IPS-18c (cell line): ENCODE results near the gene EFHD1.

ENCODE experiments used
- H3K4me3 ChIP-seq: 2 replicates; pipeline ENCODE4 v1.7.0; 2013; ENCODE audit warnings: low read depth, mild to moderate bottlenecking, low read length, moderate library complexity; ENCODE audit not compliant: insufficient read depth
- H3K9me3 ChIP-seq: one replicate; pipeline ENCODE4 v1.6.1; 2013; ENCODE audit warnings: mild to moderate bottlenecking, low read length, moderate library complexity; ENCODE audit not compliant: control insufficient read depth, insufficient read depth

Gene EFHD1

DNA sequence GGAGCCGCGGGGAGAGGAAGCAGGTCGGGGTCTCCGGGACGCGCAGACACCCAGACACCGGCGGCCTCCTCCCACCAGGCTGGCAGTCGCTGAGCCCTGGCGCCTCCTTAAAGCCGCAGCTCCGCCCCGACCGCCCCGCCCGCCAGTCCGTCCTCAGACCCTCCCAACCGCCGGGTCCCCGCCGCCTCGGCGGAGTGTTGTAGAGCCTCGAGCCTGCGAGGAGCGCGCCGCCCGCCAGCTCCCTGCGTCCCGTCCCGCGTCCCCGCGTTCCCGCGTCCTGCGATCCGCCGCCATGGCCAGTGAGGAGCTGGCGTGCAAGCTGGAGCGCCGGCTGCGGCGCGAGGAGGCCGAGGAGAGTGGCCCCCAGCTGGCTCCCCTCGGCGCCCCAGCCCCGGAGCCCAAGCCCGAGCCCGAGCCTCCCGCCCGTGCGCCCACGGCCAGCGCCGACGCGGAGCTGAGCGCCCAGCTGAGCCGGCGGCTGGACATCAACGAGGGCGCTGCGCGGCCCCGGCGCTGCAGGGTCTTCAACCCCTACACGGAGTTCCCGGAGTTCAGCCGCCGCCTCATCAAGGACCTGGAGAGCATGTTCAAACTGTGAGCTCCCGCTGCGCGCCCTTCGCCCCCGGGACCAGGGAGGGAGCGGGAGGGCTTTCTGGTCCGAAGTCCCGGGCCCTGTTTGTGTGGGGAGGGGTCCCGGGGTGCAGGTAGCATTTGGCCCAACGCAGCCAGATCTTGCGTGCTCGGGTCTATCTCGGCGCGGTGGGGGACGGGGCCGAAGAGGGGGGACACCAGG lies at the start of gene EFHD1:
Gene EFHD1, plus strand, starts transcription at position 192 of the 793 bp plus-strand sequence. Its CDS starts 101 bp downstream, at position 293.
- Histone ChIP-seq H3K9me3 (peaks cover 2% of the 10 kb centered on the region), H3K4me3 (peak within 1 kb of the TSS; percentile 69)

DNA sequence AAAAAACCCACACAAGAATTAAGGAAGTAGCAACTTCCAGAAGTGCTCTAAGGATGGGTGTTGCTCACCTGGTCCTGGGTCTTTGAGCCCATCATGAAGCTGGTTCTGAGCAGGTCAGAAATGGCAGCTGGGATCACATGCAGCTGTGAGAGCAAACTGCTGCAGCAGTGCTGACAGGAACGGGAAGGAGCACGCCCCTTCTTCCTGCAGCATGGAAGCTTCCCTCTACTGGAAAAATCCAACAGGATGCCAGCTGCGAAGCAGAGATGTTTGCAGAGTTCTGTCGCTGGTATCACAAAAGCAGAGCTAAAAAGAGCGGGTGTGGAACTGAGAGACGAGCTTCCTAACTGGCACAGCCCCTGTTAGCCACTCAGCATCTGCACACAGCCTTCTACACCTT lies 49.2 kb upstream of the EFHD1 start:
- no peaks in the 10 kb centered on the region for H3K9me3 ChIP-seq
- no peak overlapping the region for H3K4me3 ChIP-seq

DNA sequence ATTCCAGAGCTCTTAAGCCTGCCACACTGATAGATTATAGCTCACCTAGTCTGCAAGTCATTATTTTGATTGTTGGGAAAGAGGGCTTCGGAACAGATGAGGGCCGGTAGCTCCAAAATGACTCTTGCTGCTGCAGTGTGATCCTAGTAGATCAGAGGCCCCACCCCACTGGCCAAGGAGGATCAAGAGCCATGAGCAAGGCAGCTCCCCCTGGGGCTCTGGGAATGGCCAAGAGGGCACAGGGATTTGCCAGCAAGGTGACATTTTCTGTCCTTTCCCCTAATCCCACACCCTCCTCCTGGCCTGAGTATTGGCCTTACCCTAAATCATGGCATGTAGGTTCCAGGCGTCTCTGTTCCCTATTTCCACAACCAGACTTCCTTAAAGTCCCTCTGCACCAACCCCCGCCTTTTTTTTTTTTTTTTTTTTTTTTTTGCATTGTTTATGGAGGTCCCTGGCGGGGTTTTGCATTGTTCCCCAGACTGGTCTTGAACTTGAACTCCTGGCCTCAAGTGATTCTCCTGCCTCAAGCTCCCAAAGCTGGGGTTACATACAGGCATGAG lies 46.4 kb upstream of the EFHD1 start:
- H3K4me3 ChIP-seq: no peak overlapping the region
- H3K9me3 ChIP-seq: no peaks in the 10 kb centered on the region

DNA sequence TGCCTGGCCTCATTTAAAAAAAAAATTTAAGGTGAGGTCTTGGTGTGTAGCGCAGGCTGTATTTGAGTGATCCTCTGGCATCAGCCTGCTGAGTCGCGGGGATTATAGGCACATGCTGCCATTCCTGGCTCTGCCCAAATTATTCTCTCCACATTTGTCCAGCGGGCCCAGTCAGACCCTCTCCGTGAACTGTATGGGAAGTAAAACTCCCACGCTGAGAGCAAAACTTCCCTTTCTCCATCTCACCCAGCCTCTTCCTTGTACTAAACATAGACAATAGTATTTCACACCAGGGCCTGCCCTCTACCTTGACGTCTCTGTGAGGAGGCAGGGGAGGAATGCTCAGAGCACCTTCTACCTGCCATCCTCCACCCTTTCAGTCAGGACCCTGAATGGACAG lies 45.9 kb upstream of the EFHD1 start:
- Histone ChIP-seq H3K9me3 (no peaks in the 10 kb centered on the region), H3K4me3 (no peak overlapping the region)

GRCh38 chr2:232588031-232588430 lies 45.4 kb upstream of the EFHD1 start:
- H3K9me3 ChIP-seq: no peaks in the 10 kb centered on the region
- H3K4me3 ChIP-seq: no peak overlapping the region

DNA sequence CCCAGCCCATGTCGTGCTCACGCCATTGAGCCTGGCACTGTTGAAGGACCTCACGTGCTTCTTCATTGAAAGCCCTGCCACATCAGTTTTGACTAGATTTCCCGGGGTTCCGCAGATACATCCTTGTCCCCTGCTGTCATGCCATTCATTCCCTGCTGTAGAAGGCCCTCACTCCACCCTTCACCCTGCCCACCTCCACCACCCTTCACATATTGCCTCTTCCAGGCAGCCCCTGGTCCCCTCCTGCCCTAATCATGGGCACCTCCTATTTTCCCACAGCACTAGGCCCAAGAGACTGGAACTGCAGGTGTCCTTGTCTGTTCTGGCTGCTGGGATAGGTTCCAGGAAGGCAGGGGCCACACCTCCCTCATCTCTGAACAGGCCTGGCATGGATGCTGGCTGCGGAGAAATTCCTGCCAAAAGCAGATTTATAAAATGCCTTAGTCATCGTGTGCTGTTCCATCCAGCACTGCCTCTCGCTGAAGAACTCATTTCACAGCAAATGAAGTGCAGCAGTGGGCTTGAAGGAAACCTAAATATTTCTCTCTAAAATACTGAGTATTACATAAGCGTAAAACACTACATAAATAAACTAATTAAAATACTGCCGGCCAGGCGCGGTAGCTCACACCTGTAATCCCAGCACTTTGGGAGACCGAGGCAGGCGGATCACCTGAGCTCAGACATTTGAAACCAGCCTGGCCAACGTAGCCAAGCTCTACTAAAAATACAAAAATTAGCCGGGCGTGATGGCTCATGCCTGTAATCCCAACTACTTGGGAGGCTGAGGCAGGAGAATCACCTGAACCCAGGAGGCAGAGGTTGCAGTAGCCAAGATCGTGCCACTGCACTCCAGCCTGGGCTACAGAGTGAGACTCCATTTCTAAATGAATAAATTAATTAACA lies 44.5 kb upstream of the EFHD1 start:
- Histone ChIP-seq H3K4me3 (no peak overlapping the region), H3K9me3 (no peaks in the 10 kb centered on the region)

DNA sequence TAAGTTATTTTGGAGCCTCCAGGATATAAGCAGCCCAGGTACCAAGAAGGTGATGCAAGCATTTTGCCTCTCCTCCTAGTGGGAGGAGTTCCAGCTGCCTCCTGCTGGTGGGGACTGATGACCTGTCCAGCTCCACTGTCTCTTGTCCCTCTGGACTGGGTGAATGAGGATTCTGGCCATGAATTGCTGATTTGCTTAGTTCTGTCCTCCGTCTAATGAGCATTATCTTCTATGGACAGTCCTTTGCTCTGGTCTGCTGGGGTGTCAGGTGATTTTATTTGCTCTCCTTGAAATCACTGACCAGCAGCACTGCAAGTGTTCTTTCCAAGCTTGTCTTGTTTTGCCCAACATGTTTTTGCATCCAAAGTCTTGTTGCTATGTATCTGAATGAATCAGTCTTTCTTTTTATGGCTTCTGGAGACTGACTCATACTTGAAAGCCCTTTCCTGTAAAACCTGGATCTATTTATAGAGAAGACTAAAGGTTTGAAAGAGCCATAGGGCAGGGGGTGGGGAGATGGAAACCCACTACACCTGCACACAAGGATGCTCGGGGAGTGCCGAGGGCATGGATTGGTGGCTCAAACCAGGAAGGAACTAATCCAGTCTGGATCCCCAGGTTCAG lies 40.5 kb upstream of the EFHD1 start:
- Histone ChIP-seq H3K4me3 (no peak overlapping the region), H3K9me3 (no peaks in the 10 kb centered on the region)

DNA sequence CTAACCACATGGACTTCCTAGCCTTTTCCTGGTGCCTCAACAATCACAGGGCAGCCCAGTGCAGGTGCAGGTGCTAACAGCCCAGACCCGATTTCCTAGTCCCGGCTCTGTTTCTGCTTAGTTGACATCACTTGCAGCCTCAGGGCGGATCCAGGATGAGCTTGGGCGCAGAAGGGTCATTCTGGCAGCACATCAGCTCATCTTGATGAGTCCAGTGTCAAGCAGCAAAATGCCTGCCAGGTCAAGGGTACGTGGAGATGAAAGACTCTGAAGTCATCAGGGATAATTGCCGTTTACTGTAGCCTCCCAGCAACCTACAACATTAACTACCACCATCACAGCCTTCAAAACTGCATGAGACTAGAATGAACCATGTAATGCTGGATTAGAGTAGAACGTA lies 39.4 kb upstream of the EFHD1 start:
- Histone ChIP-seq H3K9me3 (no peaks in the 10 kb centered on the region), H3K4me3 (no peak overlapping the region)

- Histone ChIP-seq H3K9me3 (no peaks in the 10 kb centered on the region), H3K4me3 (no peak overlapping the region)
Observed at GRCh38 chr2:232597362-232598079, 35.9 kb upstream of the EFHD1 start.

DNA sequence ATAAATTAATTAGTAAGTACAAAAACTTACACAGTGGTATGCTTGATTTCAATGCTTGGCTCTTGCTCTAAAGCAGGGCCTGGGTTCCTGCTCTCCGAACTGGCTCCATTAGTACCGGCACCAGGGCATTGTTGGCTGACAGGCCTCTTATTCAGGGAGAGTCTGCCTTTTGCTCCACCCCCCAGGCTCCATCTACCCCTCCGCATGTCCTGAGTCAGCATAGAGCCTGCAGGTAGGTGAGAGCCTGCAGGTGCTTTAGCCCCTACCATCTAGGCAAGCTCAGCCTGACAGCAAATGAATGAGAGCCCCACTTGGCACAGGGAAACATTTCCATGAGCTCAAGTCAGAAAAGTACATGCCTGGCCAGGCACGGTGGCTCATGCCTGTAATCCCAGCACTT lies 35.1 kb upstream of the EFHD1 start:
- H3K4me3 ChIP-seq: no peak overlapping the region
- no peaks in the 10 kb centered on the region for H3K9me3 ChIP-seq

DNA sequence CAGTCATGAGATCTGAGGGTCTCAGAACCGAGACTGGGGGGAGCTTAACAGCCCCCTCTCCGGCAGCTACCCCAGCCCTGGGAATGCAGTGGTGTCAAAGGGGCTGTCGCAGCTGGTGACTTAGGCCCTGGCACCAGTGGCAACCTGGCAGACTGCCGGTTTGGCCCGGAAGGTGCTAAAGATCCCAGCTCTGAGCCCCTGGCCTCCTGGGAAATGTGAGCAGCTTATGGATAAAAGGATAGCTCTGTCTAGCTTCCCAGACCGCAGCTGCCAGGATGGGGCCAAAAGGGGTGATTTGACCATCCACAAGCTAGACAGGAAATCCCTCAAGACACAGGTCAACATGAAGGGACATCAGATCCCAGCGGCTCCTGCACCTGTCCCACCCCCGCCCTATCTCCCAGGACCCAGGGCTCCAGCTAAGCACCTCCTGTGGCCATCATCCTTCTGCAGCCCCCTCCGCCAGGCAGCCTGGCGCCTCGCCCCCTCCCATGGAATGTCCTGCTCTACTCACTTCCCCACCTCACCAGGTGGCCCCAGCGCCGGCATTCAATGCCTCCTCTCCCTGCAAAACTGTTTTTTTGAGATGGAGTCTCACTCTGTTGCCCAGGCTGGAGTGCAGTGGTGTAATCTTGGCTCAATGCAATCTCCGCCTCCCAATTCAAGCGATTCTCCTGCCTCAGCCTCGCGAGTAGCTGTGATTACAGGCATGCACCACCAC lies 33.2 kb upstream of the EFHD1 start:
- Histone ChIP-seq H3K9me3 (no peaks in the 10 kb centered on the region), H3K4me3 (no peak overlapping the region)

DNA sequence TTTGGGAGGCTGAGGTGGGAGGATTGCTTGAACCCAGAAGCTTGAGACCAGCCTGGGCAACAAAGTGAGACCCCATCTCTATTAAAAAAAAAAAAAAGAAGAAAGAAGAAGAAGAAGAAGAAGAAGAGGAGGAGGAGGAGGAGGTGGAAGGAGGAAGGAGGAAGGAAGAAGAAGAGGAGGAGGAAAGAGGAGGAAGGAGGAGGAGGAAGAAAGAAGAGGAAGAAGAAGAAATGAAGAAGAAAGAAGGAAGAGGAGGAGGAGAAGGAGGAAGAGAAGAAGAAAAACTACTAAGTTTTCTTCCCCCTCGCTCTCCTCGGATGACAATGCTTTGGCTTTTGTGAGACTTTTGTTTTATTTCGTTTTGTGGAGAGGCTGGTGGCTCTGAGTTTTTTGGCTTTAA lies 30.1 kb upstream of the EFHD1 start:
- H3K9me3 ChIP-seq: no peaks in the 10 kb centered on the region
- H3K4me3 ChIP-seq: no peak overlapping the region

- Histone ChIP-seq H3K9me3 (no peaks in the 10 kb centered on the region), H3K4me3 (no peak overlapping the region)
Observed at GRCh38 chr2:232604535-232604934, 28.9 kb upstream of the EFHD1 start.

GRCh38 chr2:232607011-232607410 lies 26.4 kb upstream of the EFHD1 start:
- no peak overlapping the region for H3K4me3 ChIP-seq
- H3K9me3 ChIP-seq: no peaks in the 10 kb centered on the region

- Histone ChIP-seq H3K4me3 (no peak overlapping the region), H3K9me3 (no peaks in the 10 kb centered on the region)
Observed at GRCh38 chr2:232609607-232610006, 23.8 kb upstream of the EFHD1 start.

GRCh38 chr2:232610081-232610480 lies 23.3 kb upstream of the EFHD1 start:
- no peaks in the 10 kb centered on the region for H3K9me3 ChIP-seq

More at GRCh38 chr2:232610081-232610480, 23.3 kb upstream of the EFHD1 start:
- no peak overlapping the region for H3K4me3 ChIP-seq
